ENCODE measurements around the gene DAB2IP.

The DAB2IP gene

GRCh38 chr9:121748727-121749423 lies 97.4 kb downstream of the DAB2IP start:
- DNase-seq = no peak

GRCh38 chr9:121749614-121750013 lies 98.2 kb downstream of the DAB2IP start:
- DNase-seq = no peak

GRCh38 chr9:121750259-121750714 lies 98.9 kb downstream of the DAB2IP start:
- no peak for DNase-seq

- no peak for DNase-seq
Observed at GRCh38 chr9:121750715-121751623, 99.5 kb downstream of the DAB2IP start.

DNA sequence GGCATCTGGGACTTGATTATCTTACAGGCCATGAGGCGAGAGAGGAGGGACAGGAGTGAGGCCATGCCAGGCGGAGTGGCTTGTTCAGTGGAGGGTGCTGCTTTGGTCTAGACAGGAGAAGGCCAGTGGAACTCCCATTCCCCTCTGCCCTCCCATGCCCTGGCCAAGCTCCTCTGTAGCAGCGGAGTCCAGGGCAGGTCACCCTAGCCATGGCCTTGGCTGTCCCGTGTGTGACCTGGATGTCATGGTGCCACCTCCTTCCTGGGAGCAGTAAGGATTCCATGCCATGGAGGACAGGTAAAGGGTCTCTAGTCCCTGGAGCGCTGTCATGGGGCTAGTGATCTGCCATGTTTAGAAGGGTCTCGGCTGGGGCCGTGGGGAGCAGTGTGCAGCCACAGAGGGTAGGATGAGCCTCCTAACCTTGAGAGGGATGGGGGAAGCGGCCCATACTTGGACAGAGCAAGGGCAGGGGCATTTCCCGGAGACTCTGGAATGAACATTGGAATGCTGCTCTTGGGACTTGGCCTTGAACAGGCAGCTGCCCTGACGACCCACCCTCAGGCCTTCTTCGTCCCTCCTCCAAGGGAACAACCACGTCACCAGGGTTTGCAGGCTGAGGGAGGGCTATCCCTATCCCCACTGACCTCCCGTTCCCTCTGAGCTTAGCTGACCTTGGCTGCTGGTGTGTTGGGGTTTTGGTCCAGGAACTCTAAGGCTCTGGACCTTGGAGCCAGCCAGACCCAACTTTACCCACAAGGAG lies 100.4 kb downstream of the DAB2IP start:
- no peak for DNase-seq

DNA sequence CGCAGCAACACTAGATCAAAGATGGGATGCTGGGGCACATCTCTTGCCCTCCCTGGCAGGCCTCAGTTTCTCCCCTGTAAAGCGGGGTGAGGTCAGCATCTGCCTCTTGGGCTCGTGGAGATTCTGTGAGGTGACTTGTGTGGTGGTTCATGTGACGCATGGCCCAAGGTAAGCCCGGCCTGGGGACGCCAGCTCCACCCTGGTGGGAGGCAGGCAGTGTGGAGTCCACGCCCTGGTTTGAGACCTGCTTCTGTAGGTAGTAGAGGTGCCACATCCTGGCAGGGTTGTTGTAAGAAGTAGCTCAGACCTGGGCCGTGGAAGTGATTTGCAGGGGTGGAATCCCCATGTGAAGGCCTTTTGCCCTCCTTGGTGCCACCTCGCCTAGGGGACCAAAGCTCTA lies 101.5 kb downstream of the DAB2IP start:
- DNase-seq = no peak

DNA sequence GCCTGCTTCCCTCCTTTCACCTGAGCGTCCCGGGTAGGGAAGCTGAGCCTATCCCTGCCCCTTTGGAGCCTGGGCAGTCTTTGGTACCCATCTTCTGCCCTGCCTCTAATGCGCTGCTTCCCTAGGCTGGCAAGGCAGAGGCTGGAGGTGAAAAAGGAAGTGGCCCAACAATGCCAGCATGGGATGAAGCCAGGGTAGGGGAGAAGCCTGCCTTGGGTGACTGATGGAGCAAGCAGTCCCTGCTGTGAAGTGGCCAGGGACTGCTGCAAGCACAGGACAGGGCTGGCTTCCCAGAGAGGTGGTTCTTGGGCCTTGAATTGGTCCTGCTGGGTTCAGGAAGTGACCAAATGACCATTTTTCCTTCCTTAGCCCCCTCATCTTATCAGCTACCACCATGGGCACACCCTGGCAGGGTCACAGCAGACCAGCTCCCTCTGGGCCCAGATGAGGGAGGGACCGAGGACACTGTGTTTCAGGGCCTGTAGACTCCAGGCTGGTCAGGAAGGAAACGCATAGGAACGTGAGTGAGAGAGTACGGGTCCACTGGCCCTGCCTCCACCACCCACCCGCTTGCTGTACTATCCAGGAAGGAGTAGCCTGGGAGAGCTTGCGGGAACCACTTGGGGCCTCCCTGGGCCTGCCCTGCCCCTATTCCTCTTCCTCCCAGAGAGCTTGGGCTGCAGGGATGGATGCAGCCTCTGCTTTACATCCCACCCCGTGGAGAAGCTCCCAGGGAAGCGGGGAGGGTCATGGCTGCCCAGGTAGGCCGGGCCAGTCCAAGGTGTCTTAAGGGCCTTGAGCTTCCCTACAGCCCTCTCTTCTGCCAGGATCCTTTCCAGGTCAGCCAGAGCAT lies 102.6 kb downstream of the DAB2IP start:
- DNase-seq = no peak

GRCh38 chr9:121754655-121755436 lies 103.4 kb downstream of the DAB2IP start:
- no peak for DNase-seq

GRCh38 chr9:121755581-121755980 lies 104.1 kb downstream of the DAB2IP start:
- DNase-seq = no peak

- no peak for DNase-seq
Observed at GRCh38 chr9:121756474-121757280, 105.2 kb downstream of the DAB2IP start.

GRCh38 chr9:121757281-121757585 lies 105.8 kb downstream of the DAB2IP start:
- DNase-seq = no peak

DNA sequence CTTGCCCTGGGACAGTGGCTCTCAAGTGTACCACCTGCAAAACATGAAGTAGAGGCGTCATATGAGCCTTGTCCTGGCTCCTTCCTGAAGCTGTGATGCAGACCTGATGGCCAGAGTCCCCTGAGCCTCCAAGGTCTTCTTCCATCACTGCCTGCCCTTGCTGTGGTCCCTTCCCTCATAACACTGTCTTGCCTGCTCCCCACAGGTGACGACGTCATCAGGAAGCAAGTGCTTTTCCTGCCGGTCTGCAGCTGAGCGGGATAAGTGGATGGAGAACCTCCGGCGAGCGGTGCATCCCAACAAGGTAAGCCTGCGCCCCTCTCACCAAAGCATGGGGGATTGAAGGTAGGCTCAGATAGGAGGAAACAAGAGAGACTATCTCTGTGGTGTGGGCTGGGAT lies 107.3 kb downstream of the DAB2IP start:
- DNase-seq = no peak

GRCh38 chr9:121759996-121760395 lies 108.6 kb downstream of the DAB2IP start:
- DNase-seq = no peak

DNA sequence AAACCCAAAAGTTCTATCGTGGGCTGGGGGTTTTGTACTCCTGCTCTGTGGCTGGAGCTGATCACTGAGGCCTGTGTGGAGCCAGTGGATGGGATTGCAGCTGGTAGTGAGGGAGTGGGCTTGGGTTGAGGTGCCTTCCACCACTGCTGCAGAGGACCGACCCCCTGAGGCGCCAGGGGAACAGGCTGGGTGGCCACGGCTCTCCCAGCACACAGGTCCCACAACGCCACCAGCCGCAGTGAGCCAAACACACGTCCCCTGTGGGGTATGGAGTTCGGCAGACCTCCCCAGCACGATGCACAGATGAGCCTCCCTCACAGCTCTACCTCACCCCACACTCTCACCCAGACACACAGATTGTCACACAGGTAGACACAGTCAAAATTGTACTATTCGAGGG lies 109.1 kb downstream of the DAB2IP start:
- DNase-seq = no peak

- DNase-seq = no peak
Observed at GRCh38 chr9:121763131-121763530, 111.7 kb downstream of the DAB2IP start.

DNA sequence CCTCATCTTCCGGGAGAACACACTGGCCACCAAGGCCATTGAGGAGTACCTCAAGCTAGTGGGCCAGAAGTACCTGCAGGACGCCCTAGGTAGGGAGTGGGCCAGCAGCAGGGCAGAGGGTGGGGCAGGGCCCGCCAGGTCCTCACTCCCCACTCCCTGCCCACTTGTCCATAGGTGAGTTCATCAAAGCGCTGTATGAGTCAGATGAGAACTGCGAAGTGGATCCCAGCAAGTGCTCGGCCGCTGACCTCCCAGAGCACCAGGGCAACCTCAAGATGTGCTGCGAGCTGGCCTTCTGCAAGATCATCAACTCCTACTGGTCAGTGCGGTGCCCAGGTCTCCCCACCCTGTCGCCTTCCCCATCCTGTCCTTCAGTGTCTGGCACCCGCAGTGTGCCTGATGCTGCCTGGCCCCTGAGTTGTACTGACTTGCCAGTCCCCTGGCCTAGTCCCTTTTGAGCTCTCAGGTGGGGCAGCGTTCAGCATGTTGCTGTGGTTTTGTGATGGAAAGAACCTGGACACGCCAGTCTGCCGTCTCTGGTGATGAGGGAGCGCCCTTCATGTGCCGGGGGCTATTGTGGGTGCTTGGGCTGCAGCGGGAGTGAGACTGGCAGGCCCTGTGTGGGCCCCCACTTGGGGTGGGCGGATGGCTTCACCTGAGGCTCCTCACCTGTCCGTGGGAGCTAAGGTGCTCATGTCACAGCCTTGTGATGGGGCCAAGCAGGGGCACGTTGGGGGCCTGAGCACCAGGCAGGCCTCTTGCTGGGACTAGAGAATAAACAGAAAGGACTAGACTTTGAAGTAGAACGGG lies 112.3 kb downstream of the DAB2IP start:
- no peak for DNase-seq

GRCh38 chr9:121764371-121764730 lies 112.9 kb downstream of the DAB2IP start:
- DNase-seq = no peak

DNA sequence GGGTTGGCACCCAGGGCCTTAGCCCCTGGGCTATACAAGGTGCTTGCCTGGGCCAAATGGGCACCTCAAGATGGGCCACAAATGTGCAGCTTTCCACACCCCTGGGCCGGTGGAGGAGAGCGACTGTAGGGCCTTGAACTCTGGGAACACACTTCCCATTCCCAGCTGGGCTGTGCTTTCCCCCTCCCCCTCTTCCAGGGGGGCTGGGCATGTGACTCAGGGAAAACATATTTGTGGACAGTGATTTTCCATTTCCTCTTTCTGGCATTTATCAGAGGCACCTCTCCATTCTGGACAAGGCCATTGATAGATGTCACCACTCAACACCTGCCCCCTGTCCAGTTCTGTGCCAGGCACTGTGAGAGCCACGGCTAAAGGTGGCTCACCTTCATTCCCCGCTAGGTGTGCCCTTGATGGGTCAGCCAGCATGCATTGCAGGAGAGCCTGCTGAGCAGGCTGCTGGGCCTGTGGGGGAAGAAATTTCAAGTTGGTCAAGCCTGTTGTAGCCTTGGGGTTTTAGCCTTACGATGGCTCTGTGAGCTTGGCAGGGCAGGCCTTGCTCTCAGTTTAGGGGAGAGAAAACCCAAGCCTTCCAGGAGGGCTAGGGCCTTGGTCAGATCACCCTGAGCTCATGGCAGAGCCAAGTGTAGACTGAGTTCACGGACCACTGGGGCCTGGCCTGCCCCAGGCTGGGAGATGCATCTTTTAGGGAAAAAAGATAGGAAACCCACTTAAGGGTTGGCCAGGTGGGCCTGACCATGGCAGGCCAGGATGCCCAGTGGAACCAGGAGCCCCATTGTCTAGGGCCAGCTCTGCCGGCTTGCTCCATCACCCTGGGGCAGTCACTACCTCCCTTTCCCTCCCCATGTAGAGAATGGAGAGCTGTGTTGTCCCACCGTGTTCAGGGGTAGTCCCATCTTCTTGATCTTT lies 113.9 kb downstream of the DAB2IP start:
- no peak for DNase-seq
